ENCODE results near the gene CDH4.

CDH4 gene

GRCh38 chr20:61974357-61974665, 722.2 kb downstream of the CDH4 start:
- no peak overlapping the region for H3K4me3 ChIP-seq (replicated peaks; ENCODE audit: insufficient read depth, low read length)
- DNase-seq (ENCODE audit: low read depth in 1 of 2, low spot score in 1 of 2) = no peak
- no peak overlapping the region for H3K27ac ChIP-seq (replicated peaks)
- no peaks in the 10 kb centered on the region for H3K27me3 ChIP-seq (ENCODE audit: insufficient read depth, poor library complexity, severe bottlenecking)
- no peak for TF ChIP-seq SPI1 (IDR thresholded peaks at IDR 0.05; ENCODE audit: borderline replicate concordance, low read depth)
- TF ChIP-seq, protein P1, sequence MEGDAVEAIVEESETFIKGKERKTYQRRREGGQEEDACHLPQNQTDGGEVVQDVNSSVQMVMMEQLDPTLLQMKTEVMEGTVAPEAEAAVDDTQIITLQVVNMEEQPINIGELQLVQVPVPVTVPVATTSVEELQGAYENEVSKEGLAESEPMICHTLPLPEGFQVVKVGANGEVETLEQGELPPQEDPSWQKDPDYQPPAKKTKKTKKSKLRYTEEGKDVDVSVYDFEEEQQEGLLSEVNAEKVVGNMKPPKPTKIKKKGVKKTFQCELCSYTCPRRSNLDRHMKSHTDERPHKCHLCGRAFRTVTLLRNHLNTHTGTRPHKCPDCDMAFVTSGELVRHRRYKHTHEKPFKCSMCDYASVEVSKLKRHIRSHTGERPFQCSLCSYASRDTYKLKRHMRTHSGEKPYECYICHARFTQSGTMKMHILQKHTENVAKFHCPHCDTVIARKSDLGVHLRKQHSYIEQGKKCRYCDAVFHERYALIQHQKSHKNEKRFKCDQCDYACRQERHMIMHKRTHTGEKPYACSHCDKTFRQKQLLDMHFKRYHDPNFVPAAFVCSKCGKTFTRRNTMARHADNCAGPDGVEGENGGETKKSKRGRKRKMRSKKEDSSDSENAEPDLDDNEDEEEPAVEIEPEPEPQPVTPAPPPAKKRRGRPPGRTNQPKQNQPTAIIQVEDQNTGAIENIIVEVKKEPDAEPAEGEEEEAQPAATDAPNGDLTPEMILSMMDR (IDR thresholded peaks at IDR 0.05; ENCODE audit: insufficient read depth, low read length) = no peak
- TF ChIP-seq, protein P2, sequence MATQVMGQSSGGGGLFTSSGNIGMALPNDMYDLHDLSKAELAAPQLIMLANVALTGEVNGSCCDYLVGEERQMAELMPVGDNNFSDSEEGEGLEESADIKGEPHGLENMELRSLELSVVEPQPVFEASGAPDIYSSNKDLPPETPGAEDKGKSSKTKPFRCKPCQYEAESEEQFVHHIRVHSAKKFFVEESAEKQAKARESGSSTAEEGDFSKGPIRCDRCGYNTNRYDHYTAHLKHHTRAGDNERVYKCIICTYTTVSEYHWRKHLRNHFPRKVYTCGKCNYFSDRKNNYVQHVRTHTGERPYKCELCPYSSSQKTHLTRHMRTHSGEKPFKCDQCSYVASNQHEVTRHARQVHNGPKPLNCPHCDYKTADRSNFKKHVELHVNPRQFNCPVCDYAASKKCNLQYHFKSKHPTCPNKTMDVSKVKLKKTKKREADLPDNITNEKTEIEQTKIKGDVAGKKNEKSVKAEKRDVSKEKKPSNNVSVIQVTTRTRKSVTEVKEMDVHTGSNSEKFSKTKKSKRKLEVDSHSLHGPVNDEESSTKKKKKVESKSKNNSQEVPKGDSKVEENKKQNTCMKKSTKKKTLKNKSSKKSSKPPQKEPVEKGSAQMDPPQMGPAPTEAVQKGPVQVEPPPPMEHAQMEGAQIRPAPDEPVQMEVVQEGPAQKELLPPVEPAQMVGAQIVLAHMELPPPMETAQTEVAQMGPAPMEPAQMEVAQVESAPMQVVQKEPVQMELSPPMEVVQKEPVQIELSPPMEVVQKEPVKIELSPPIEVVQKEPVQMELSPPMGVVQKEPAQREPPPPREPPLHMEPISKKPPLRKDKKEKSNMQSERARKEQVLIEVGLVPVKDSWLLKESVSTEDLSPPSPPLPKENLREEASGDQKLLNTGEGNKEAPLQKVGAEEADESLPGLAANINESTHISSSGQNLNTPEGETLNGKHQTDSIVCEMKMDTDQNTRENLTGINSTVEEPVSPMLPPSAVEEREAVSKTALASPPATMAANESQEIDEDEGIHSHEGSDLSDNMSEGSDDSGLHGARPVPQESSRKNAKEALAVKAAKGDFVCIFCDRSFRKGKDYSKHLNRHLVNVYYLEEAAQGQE (IDR thresholded peaks at IDR 0.05; ENCODE audit: insufficient replicate concordance, low read depth) = no peak
- TF ChIP-seq POLR2AphosphoS5 (IDR thresholded peaks at IDR 0.05; ENCODE audit: low read depth) = no peak
- no peak for TF ChIP-seq GABPA (IDR thresholded peaks at IDR 0.05; ENCODE audit: low read depth)

GRCh38 chr20:61975407-61976129, 723.5 kb downstream of the CDH4 start:
- TF ChIP-seq, protein P2 (IDR thresholded peaks at IDR 0.05; ENCODE audit: insufficient replicate concordance, low read depth) = no peak
- no peak for TF ChIP-seq SPI1 (IDR thresholded peaks at IDR 0.05; ENCODE audit: borderline replicate concordance, low read depth)
- TF ChIP-seq, protein P1 (IDR thresholded peaks at IDR 0.05; ENCODE audit: insufficient read depth, low read length) = no peak
- TF ChIP-seq POLR2AphosphoS5 (IDR thresholded peaks at IDR 0.05; ENCODE audit: low read depth) = no peak
- no peak for TF ChIP-seq GABPA (IDR thresholded peaks at IDR 0.05; ENCODE audit: low read depth)
- Histone ChIP-seq H3K27ac (replicated peaks) (no peak overlapping the region), H3K4me3 (replicated peaks; ENCODE audit: insufficient read depth, low read length) (no peak overlapping the region), H3K27me3 (ENCODE audit: insufficient read depth, poor library complexity, severe bottlenecking) (no peaks in the 10 kb centered on the region)
- DNase-seq (ENCODE audit: low read depth in 1 of 2, low spot score in 1 of 2) = no peak

DNA sequence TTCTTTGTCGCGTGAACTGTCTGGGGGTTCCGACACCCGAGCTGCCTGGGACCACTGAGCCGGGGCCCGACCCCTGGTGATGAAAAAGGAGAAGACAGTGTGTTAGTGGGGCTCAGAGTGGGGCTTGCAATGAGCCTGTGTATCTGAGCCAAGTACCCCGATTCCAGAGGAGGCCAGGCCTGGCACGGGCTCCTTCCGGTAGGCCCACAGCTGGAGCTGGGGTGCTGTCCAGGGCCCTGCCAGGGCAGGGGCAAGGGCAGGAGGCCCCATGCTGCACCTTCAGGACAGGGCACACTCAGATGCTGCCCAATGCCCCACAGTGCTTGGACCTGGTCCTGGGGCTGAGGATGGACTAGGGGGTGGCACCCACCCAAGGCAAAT, 724.2 kb downstream of the CDH4 start:
- no peak for DNase-seq (ENCODE audit: low read depth in 1 of 2, low spot score in 1 of 2)
- Histone ChIP-seq H3K4me3 (replicated peaks; ENCODE audit: insufficient read depth, low read length) (no peak overlapping the region), H3K27me3 (ENCODE audit: insufficient read depth, poor library complexity, severe bottlenecking) (no peaks in the 10 kb centered on the region), H3K27ac (replicated peaks) (no peak overlapping the region)
- TF ChIP-seq, protein P1 (IDR thresholded peaks at IDR 0.05; ENCODE audit: insufficient read depth, low read length) = no peak
- no peak for TF ChIP-seq SPI1 (IDR thresholded peaks at IDR 0.05; ENCODE audit: borderline replicate concordance, low read depth)
- TF ChIP-seq, protein P2 (IDR thresholded peaks at IDR 0.05; ENCODE audit: insufficient replicate concordance, low read depth) = no peak
- no peak for TF ChIP-seq GABPA (IDR thresholded peaks at IDR 0.05; ENCODE audit: low read depth)
- TF ChIP-seq POLR2AphosphoS5 (IDR thresholded peaks at IDR 0.05; ENCODE audit: low read depth) = no peak
